Measurements from ENCODE around the gene PI4K2B.

DNA sequence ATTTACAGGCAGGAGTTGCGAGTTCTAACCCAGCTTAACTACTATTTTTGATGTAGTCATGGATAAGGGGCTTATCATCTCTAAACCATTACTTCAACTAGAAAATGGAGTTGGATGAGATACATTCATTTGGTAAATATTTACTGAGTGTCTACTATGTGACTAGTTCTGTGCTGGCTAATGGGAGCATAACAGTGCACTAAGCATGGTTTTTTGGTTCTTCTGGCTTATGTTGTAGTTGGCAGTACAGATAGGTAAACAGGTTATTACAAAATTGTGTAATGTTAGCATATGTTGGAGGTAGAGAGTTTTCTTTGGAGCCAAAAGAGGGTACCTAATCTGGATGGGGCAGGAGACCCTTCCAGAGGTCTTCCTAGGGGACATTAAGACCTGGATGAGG, 25.8 kb upstream of the PI4K2B start:
- TF ChIP-seq FOXK2 (IDR thresholded peaks at IDR 0.05): no peak
- no peak for TF ChIP-seq BHLHE40 (IDR thresholded peaks at IDR 0.05; ENCODE audit: borderline replicate concordance)
- TF ChIP-seq TARDBP (IDR thresholded peaks at IDR 0.05): no peak
- TF ChIP-seq NFRKB (IDR thresholded peaks at IDR 0.05): no peak
- no peak for TF ChIP-seq LEF1 (IDR thresholded peaks at IDR 0.05; ENCODE audit: borderline replicate concordance)
- TF ChIP-seq ELF4 (IDR thresholded peaks at IDR 0.05): no peak
- TF ChIP-seq ARNT (IDR thresholded peaks at IDR 0.05): no peak
- TF ChIP-seq, protein P1, sequence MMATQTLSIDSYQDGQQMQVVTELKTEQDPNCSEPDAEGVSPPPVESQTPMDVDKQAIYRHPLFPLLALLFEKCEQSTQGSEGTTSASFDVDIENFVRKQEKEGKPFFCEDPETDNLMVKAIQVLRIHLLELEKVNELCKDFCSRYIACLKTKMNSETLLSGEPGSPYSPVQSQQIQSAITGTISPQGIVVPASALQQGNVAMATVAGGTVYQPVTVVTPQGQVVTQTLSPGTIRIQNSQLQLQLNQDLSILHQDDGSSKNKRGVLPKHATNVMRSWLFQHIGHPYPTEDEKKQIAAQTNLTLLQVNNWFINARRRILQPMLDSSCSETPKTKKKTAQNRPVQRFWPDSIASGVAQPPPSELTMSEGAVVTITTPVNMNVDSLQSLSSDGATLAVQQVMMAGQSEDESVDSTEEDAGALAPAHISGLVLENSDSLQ (IDR thresholded peaks at IDR 0.05): no peak
- no peak for TF ChIP-seq ZNF384 (IDR thresholded peaks at IDR 0.05)
- no peak for TF ChIP-seq FOXA1 (IDR thresholded peaks at IDR 0.05)
- TF ChIP-seq L3MBTL2 (conservative IDR thresholded peaks at IDR 0.05): no peak
- no peak for TF ChIP-seq SP1 (IDR thresholded peaks at IDR 0.05)
- no peak for TF ChIP-seq SUZ12 (IDR thresholded peaks at IDR 0.05)
- TF ChIP-seq FOXM1 (IDR thresholded peaks at IDR 0.05; ENCODE audit: borderline replicate concordance): no peak

Measured in HEK293T (cell line).